ENCODE measurements around the gene BCLAF3. TPM values are rescaled to one million over a fixed set of nuclear protein-coding genes. Genes with fewer than 3 reads are reported as not detected.

The BCLAF3 gene
- total RNA-seq (10 to 100 TPM in 3 of 5 donors, 1 to 10 TPM in 2; 5.9 to 28.6 (median 22.0) TPM), polyA plus RNA-seq (1 to 10 TPM; 1.2 to 3.8 (median 2.4) TPM)
- long read RNA-seq, donor 1, result 0 reads
- long read RNA-seq, donor 2, result 0 reads
- long read RNA-seq, donor 3, result 0 reads
- long read RNA-seq, donor 4, result 0 reads
- long read RNA-seq, donor 5, result 0 reads
- long read RNA-seq, donor 6, result 0 reads
- long read RNA-seq, donor 7, result 0 reads
- long read RNA-seq, donor 8, result 0 reads
- long read RNA-seq, donor 9, result 0 reads
- long read RNA-seq, donor 10, result 0 reads

DNA sequence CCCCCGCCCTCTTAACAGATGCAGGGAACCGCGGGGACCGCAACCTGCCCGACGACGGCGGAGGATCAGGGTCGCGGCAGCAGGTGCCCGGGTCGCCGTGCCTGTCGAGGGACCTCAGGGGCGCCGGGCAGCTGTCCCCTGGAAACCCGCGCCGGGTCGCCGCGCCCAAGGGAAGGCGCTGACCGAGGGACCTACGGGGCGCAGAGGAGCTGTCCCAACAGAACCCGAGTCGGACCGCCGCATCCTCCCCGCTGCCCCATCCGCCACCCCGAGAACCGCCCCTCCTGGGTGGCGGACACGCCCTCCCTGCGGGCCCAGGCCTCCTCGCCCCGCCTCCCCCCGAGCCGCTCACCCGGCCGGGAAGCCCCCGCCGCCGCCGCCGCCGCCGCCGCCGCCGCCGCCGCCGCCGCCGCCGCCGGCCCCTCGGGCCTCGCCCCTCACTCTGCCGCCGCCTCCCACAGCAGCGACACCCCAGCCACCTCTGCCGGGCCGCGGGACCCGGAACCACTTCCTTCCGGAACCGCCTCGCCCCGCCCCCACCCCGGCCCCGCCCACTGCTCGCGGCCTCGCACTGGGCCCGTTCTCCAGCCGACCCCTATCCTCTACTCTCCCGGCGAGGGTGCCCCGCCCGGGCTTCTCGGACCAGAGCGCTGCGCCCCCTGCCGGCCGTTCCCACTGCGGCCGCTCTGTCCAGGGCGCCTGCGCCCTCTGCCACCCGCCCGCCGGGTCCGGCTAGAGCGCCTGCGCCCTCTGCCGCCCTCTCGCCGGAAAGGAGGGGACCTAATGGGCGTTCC lies at the start of gene BCLAF3:
Gene BCLAF3, minus strand, starts transcription at position 506 of the 794 bp plus-strand sequence. CDS start 20,797 bp downstream, outside the sequence.
- intact Hi-C loops (cut with DNase I; ENCODE audit: low total_unique reads), result no loop called here
- WGBS, 5 donors, result 1 to 24% (median 11%) methylated on average over 15 to 62 of the region's 103 CpGs; no CpG with 5 or more reads in 1 of the 5 donors
- TF ChIP-seq, protein P1, sequence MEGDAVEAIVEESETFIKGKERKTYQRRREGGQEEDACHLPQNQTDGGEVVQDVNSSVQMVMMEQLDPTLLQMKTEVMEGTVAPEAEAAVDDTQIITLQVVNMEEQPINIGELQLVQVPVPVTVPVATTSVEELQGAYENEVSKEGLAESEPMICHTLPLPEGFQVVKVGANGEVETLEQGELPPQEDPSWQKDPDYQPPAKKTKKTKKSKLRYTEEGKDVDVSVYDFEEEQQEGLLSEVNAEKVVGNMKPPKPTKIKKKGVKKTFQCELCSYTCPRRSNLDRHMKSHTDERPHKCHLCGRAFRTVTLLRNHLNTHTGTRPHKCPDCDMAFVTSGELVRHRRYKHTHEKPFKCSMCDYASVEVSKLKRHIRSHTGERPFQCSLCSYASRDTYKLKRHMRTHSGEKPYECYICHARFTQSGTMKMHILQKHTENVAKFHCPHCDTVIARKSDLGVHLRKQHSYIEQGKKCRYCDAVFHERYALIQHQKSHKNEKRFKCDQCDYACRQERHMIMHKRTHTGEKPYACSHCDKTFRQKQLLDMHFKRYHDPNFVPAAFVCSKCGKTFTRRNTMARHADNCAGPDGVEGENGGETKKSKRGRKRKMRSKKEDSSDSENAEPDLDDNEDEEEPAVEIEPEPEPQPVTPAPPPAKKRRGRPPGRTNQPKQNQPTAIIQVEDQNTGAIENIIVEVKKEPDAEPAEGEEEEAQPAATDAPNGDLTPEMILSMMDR (IDR thresholded peaks at IDR 0.05), result peak in 5 of 7 experiments; percentile 45 to 88 (median 74)
- peak in 1 of 3 donors; percentile 32 for TF ChIP-seq POLR2AphosphoS5 (IDR thresholded peaks at IDR 0.05)
- TF ChIP-seq EP300 (IDR thresholded peaks at IDR 0.05), result no peak
- no peak for TF ChIP-seq POLR2A (IDR thresholded peaks at IDR 0.05)
- Histone ChIP-seq H3K36me3 (no peaks in the 10 kb centered on the region), H3K27ac (peak within 1 kb of the TSS; percentile 79 to 84 (median 82)), H3K9me3 (no peaks in the 10 kb centered on the region), H3K4me1 (peaks cover 0 to 18% (median 7%) of the 10 kb centered on the region in 4 donors), H3K27me3 (no peaks in the 10 kb centered on the region), H3K4me3 (peak within 1 kb of the TSS; percentile 67 to 93 (median 70))
- DNase-seq, result peak; percentile 90 to 96

DNA sequence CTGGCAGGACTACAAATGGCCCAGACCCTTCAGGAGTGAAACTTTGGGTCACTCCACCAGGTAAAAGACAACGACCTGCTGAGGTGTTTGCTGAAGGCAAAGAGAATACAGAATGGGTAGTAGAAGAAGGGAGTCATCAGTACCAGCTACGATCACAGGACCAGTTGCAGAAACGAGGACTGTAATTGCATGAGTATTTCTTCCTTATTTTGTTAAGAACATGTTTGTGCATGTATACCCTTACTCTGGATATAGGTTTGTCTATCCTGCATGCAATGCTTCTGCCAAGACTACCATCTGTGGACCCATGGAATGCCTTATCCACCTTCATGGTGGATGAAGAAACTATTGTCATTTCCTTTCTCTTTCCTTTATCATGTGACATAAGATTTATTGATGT lies 48.1 kb upstream of the BCLAF3 start:
- Histone ChIP-seq H3K4me3 (no peak overlapping the region), H3K4me1 (no peaks in the 10 kb centered on the region), H3K27me3 (peaks cover 0 to 4% (median 0%) of the 10 kb centered on the region in 3 donors), H3K27ac (no peak overlapping the region), H3K9me3 (no peaks in the 10 kb centered on the region), H3K36me3 (no peaks in the 10 kb centered on the region)
- WGBS, 5 donors, result 62 to 94% (median 80%) methylated on average over 3 of the region's 3 CpGs
- no peak for DNase-seq
- TF ChIP-seq, protein P1 (IDR thresholded peaks at IDR 0.05), result no peak
- TF ChIP-seq POLR2A (IDR thresholded peaks at IDR 0.05), result no peak
- intact Hi-C loops (cut with DNase I; ENCODE audit: low total_unique reads), result no loop called here

DNA sequence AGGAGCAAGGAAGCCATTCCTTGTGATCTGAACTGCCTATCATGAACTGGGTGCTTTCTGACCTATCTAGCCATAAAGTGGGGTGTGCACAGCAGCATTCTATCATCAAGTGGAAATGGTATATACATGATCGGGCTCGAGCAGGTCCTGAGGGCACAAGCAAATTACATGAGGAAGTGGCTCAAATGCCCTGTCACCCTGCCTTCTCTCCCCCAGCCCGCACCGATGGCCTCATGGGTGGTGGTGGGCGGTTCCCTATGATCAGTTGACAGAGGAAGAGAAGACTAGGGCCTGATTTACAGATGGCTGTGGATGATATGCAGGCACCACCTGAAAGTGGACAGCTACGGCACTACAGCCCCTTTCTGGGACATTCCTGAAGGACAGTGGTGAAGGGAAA lies 46.3 kb upstream of the BCLAF3 start:
- intact Hi-C loops (cut with DNase I; ENCODE audit: low total_unique reads), result no loop called here
- no peaks in the 10 kb centered on the region for H3K9me3 ChIP-seq
- H3K4me1 ChIP-seq, result no peaks in the 10 kb centered on the region
- H3K27ac ChIP-seq, result no peak overlapping the region
- H3K36me3 ChIP-seq, result no peaks in the 10 kb centered on the region
- no peak for TF ChIP-seq POLR2AphosphoS5 (IDR thresholded peaks at IDR 0.05)
- TF ChIP-seq, protein P1 (IDR thresholded peaks at IDR 0.05), result no peak
- WGBS, 5 donors, result 79 to 97% (median 87%) methylated on average over 3 to 6 of the region's 6 CpGs
- H3K4me3 ChIP-seq, result no peak overlapping the region
- peaks cover 0 to 4% (median 0%) of the 10 kb centered on the region in 3 donors for H3K27me3 ChIP-seq
- no peak for DNase-seq

DNA sequence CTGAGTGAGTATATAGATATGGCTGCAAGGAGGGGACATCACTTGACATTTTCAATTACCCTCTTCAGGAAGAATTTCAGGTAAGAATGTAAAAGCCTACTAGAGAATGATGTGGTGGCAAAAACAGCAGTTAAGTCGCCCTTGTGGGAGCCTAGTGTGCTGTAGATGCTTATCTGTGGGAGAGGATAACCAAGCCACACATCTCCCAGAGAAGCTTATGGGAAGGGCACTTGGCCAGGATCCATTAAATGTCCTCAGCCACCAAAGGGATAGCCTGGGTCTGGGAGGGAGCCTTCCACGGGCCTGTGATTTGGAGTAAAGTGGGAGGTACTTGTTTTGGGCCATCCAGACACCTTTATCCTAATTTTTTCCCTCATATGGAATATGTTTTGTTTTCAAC lies 41.3 kb upstream of the BCLAF3 start:
- Histone ChIP-seq H3K4me3 (no peak overlapping the region), H3K27ac (no peak overlapping the region), H3K27me3 (peaks cover 0 to under 1% (median 0%) of the 10 kb centered on the region in 3 donors), H3K9me3 (no peaks in the 10 kb centered on the region), H3K4me1 (peaks cover 0 to 12% (median 0%) of the 10 kb centered on the region in 4 donors), H3K36me3 (no peaks in the 10 kb centered on the region)
- DNase-seq, result no peak
- no peak for TF ChIP-seq POLR2AphosphoS5 (IDR thresholded peaks at IDR 0.05)
- intact Hi-C loops (cut with DNase I; ENCODE audit: low total_unique reads), result no loop called here
- 69 to 87% (median 71%) methylated on average over 2 of the region's 2 CpGs for WGBS, 5 donors

Data from stomach (tissue), 19 donors.